Measurements from ENCODE around the gene SH3PXD2B.

The SH3PXD2B gene

DNA sequence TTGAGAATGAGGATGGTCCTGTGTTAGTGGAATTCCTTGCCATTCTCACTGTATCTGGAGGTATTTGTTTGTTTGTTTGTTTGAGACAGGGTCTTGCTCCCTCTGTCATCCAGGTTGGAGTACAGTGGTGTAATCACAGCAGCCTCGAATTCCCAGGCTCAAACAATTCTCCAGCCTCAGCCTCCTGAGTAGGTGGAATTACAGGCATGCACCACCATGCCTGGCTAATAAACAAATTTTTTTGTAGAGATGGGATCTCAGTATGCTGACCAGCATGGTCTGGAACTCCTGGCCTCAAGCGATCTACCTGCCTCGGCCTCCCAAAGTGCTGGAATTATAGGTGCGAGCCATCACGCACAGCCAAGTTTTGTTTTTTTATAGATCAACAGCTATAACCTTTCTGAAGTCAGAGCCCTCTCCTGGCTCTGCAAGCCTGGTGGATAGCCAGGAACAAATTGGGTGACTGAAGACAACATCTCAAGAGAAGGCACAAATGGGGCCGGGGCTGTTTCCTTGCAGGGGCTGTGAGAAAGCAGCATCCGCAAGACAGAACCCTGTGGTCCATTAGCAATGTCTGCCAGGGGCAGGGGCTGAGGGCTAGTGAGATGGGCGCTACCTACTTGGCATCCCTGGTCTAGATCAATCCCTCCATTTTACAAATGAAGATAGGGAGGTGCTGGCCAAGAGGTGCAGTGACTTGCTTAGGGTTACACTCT lies 18.8 kb downstream of the SH3PXD2B start:
- no peak overlapping the region for H2BK15ac ChIP-seq (ENCODE audit: low read depth, poor library complexity, severe bottlenecking)
- no peak overlapping the region for H2BK12ac ChIP-seq (ENCODE audit: low read length in 2 of 2)
- no peak overlapping the region for H2BK120ac ChIP-seq (ENCODE audit: low read depth, low read length)
- no peaks in the 10 kb centered on the region for H3K27me3 ChIP-seq (ENCODE audit: control insufficient read depth in 1 of 2, insufficient read depth in 1 of 2, low read length in 2 of 2)
- H3K18ac ChIP-seq (ENCODE audit: low read depth in 1 of 2, low read length in 2 of 2) = no peak overlapping the region
- no peak overlapping the region for H2AFZ ChIP-seq (ENCODE audit: low read depth, low read length)
- no peak overlapping the region for H3K23ac ChIP-seq (ENCODE audit: low read length in 2 of 2)
- no peak overlapping the region for H3K4me3 ChIP-seq (ENCODE audit: insufficient read depth in 1 of 2, low read depth in 1 of 2, low read length in 2 of 2)
- no peak overlapping the region for H3K9ac ChIP-seq (ENCODE audit: low read length)
- H3K79me1 ChIP-seq (replicated peaks; ENCODE audit: low read length, poor library complexity, severe bottlenecking) = peaks cover 66% of the 10 kb centered on the region
- no peak overlapping the region for H3K4ac ChIP-seq (ENCODE audit: low read depth in 1 of 2, low read length in 2 of 2)
- H3K9me3 ChIP-seq (ENCODE audit: control insufficient read depth, low read length) = no peaks in the 10 kb centered on the region
- H3K14ac ChIP-seq (ENCODE audit: low read length in 2 of 2) = no peak overlapping the region
- H3K4me2 ChIP-seq (ENCODE audit: low read length, poor library complexity, severe bottlenecking) = no peak overlapping the region
- H3K4me1 ChIP-seq (ENCODE audit: control insufficient read depth, insufficient read depth, low read depth, low read length) = peaks cover 19% of the 10 kb centered on the region
- DNase-seq = no peak
- no peak overlapping the region for H2AK5ac ChIP-seq (ENCODE audit: low read length, severe bottlenecking)
- 90% methylated on average over 6 of the region's 8 CpGs for WGBS
- no peak overlapping the region for H4K8ac ChIP-seq (ENCODE audit: low read length)
- H4K91ac ChIP-seq (ENCODE audit: low read length) = no peak overlapping the region
- H3K27ac ChIP-seq (ENCODE audit: low read length, poor library complexity, severe bottlenecking) = no peak overlapping the region
- H2BK5ac ChIP-seq (ENCODE audit: low read depth, low read length, poor library complexity, severe bottlenecking) = no peak overlapping the region
- H3K36me3 ChIP-seq (ENCODE audit: control insufficient read depth in 1 of 2, insufficient read depth in 2 of 2, low read depth in 1 of 2, low read length in 2 of 2) = peaks cover 48 to 77% of the 10 kb centered on the region in 2 experiments

DNA sequence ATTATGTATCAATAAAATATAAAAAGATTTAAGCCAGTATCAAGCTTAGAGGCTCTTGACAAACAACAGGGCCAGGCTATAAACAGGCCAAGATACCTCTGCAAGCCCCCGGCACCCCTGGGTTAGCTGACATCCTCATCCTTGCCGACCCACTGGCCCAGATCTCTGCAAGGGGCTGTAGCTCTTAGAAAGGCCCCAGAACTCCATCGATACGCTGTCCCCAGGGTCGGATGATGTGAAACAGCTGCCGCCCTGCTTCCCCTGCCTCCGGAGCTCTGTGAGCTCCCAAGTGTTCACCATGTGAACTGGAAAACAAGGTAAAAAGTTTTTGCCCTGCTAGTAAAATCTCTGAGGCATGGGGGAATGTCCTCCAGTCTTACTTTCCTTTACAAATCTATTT lies 20.1 kb downstream of the SH3PXD2B start:
- H3K79me1 ChIP-seq (replicated peaks; ENCODE audit: low read length, poor library complexity, severe bottlenecking) = peaks cover 65% of the 10 kb centered on the region
- no peak overlapping the region for H2AFZ ChIP-seq (ENCODE audit: low read depth, low read length)
- no peak overlapping the region for H3K4ac ChIP-seq (ENCODE audit: low read depth in 1 of 2, low read length in 2 of 2)
- no peak overlapping the region for H2AK5ac ChIP-seq (ENCODE audit: low read length, severe bottlenecking)
- no peak overlapping the region for H2BK15ac ChIP-seq (ENCODE audit: low read depth, poor library complexity, severe bottlenecking)
- H3K18ac ChIP-seq (ENCODE audit: low read depth in 1 of 2, low read length in 2 of 2) = no peak overlapping the region
- H3K4me1 ChIP-seq (ENCODE audit: control insufficient read depth, insufficient read depth, low read depth, low read length) = peaks cover 21% of the 10 kb centered on the region
- H3K4me2 ChIP-seq (ENCODE audit: low read length, poor library complexity, severe bottlenecking) = no peak overlapping the region
- no peak overlapping the region for H2BK5ac ChIP-seq (ENCODE audit: low read depth, low read length, poor library complexity, severe bottlenecking)
- H3K14ac ChIP-seq (ENCODE audit: low read length in 2 of 2) = no peak overlapping the region
- H2BK120ac ChIP-seq (ENCODE audit: low read depth, low read length) = no peak overlapping the region
- peaks cover 46 to 69% of the 10 kb centered on the region in 2 experiments for H3K36me3 ChIP-seq (ENCODE audit: control insufficient read depth in 1 of 2, insufficient read depth in 2 of 2, low read depth in 1 of 2, low read length in 2 of 2)
- H4K8ac ChIP-seq (ENCODE audit: low read length) = no peak overlapping the region
- H3K4me3 ChIP-seq (ENCODE audit: insufficient read depth in 1 of 2, low read depth in 1 of 2, low read length in 2 of 2) = no peak overlapping the region
- no peak overlapping the region for H3K27ac ChIP-seq (ENCODE audit: low read length, poor library complexity, severe bottlenecking)
- no peak for DNase-seq
- H3K9ac ChIP-seq (ENCODE audit: low read length) = no peak overlapping the region
- no peak overlapping the region for H4K91ac ChIP-seq (ENCODE audit: low read length)
- no peaks in the 10 kb centered on the region for H3K9me3 ChIP-seq (ENCODE audit: control insufficient read depth, low read length)
- H2BK12ac ChIP-seq (ENCODE audit: low read length in 2 of 2) = no peak overlapping the region
- no peak overlapping the region for H3K23ac ChIP-seq (ENCODE audit: low read length in 2 of 2)
- WGBS = 69% methylated on average over 7 of the region's 7 CpGs
- no peaks in the 10 kb centered on the region for H3K27me3 ChIP-seq (ENCODE audit: control insufficient read depth in 1 of 2, insufficient read depth in 1 of 2, low read length in 2 of 2)

DNA sequence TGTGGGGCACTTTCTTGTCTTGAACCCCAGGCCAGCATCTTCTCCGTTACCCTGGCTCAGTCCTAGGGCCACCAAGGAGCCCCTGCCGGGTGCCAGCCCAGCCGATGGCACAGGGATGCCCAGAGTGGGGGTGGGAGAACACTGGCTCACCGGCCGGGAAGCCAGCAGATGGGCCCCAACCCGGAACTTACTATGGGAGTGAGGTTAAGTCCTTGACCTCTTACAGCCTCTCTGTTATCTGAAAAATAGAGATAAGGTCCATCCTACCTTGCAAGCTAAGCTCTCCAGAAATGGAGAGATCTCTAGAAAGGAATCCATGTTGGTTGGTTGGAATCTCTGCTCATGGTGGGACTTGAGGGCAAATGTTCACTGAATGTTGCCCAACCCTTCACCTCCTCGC lies 20.8 kb downstream of the SH3PXD2B start:
- Histone ChIP-seq H3K79me1 (replicated peaks; ENCODE audit: low read length, poor library complexity, severe bottlenecking) (peaks cover 68% of the 10 kb centered on the region), H3K4me1 (ENCODE audit: control insufficient read depth, insufficient read depth, low read depth, low read length) (peaks cover 27% of the 10 kb centered on the region), H2BK15ac (ENCODE audit: low read depth, poor library complexity, severe bottlenecking) (peak overlapping the region; percentile 35), H4K8ac (ENCODE audit: low read length) (no peak overlapping the region), H2AFZ (ENCODE audit: low read depth, low read length) (no peak overlapping the region), H2AK5ac (ENCODE audit: low read length, severe bottlenecking) (no peak overlapping the region), H2BK5ac (ENCODE audit: low read depth, low read length, poor library complexity, severe bottlenecking) (no peak overlapping the region), H4K91ac (ENCODE audit: low read length) (no peak overlapping the region), H3K9ac (ENCODE audit: low read length) (no peak overlapping the region), H3K18ac (ENCODE audit: low read depth in 1 of 2, low read length in 2 of 2) (no peak overlapping the region), H3K14ac (ENCODE audit: low read length in 2 of 2) (no peak overlapping the region), H2BK120ac (ENCODE audit: low read depth, low read length) (no peak overlapping the region), H3K4me2 (ENCODE audit: low read length, poor library complexity, severe bottlenecking) (no peak overlapping the region), H2BK12ac (ENCODE audit: low read length in 2 of 2) (no peak overlapping the region), H3K36me3 (ENCODE audit: control insufficient read depth in 1 of 2, insufficient read depth in 2 of 2, low read depth in 1 of 2, low read length in 2 of 2) (peaks cover 46 to 67% of the 10 kb centered on the region in 2 experiments), H3K27ac (ENCODE audit: low read length, poor library complexity, severe bottlenecking) (no peak overlapping the region), H3K9me3 (ENCODE audit: control insufficient read depth, low read length) (no peaks in the 10 kb centered on the region), H3K23ac (ENCODE audit: low read length in 2 of 2) (no peak overlapping the region), H3K4me3 (ENCODE audit: insufficient read depth in 1 of 2, low read depth in 1 of 2, low read length in 2 of 2) (no peak overlapping the region), H3K4ac (ENCODE audit: low read depth in 1 of 2, low read length in 2 of 2) (no peak overlapping the region), H3K27me3 (ENCODE audit: control insufficient read depth in 1 of 2, insufficient read depth in 1 of 2, low read length in 2 of 2) (no peaks in the 10 kb centered on the region)
- no peak for DNase-seq
- 100% methylated on average over 4 of the region's 7 CpGs for WGBS

DNA sequence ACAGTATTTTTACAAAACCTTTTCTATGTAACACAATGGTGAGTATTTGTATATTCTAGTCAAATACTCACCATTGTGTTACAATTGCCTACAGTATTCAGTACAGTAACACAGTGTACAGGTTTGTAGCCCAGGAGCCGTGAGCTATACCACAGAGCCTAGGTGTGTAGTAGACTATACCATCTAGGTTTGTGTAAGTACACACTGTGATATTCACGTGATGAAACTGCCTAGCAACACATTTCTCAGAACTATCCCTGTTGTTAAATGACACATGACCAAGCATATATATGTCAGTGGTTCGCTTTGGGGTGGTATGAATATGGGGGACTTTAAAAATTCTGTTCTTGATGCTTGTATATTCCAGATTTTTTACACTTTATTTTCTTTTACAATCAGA lies 21.3 kb downstream of the SH3PXD2B start:
- Histone ChIP-seq H3K79me1 (replicated peaks; ENCODE audit: low read length, poor library complexity, severe bottlenecking) (peaks cover 65% of the 10 kb centered on the region), H3K4me2 (ENCODE audit: low read length, poor library complexity, severe bottlenecking) (no peak overlapping the region), H3K36me3 (ENCODE audit: control insufficient read depth in 1 of 2, insufficient read depth in 2 of 2, low read depth in 1 of 2, low read length in 2 of 2) (peaks cover 42 to 69% of the 10 kb centered on the region in 2 experiments), H2AK5ac (ENCODE audit: low read length, severe bottlenecking) (no peak overlapping the region), H3K27me3 (ENCODE audit: control insufficient read depth in 1 of 2, insufficient read depth in 1 of 2, low read length in 2 of 2) (no peaks in the 10 kb centered on the region), H3K18ac (ENCODE audit: low read depth in 1 of 2, low read length in 2 of 2) (no peak overlapping the region), H4K91ac (ENCODE audit: low read length) (no peak overlapping the region), H3K14ac (ENCODE audit: low read length in 2 of 2) (no peak overlapping the region), H2BK5ac (ENCODE audit: low read depth, low read length, poor library complexity, severe bottlenecking) (no peak overlapping the region), H2BK15ac (ENCODE audit: low read depth, poor library complexity, severe bottlenecking) (no peak overlapping the region), H3K23ac (ENCODE audit: low read length in 2 of 2) (no peak overlapping the region), H3K4me3 (ENCODE audit: insufficient read depth in 1 of 2, low read depth in 1 of 2, low read length in 2 of 2) (no peak overlapping the region), H3K27ac (ENCODE audit: low read length, poor library complexity, severe bottlenecking) (no peak overlapping the region), H3K4me1 (ENCODE audit: control insufficient read depth, insufficient read depth, low read depth, low read length) (peaks cover 25% of the 10 kb centered on the region), H2BK12ac (ENCODE audit: low read length in 2 of 2) (no peak overlapping the region), H4K8ac (ENCODE audit: low read length) (no peak overlapping the region), H3K4ac (ENCODE audit: low read depth in 1 of 2, low read length in 2 of 2) (no peak overlapping the region), H2AFZ (ENCODE audit: low read depth, low read length) (no peak overlapping the region), H3K9ac (ENCODE audit: low read length) (no peak overlapping the region), H3K9me3 (ENCODE audit: control insufficient read depth, low read length) (no peaks in the 10 kb centered on the region), H2BK120ac (ENCODE audit: low read depth, low read length) (no peak overlapping the region)
- no peak for DNase-seq
- 100% methylated on average over 2 of the region's 3 CpGs for WGBS
